Naive thymus-derived CD8-positive, alpha-beta T cell (primary cell): ENCODE data around the gene MSN. TPM values are rescaled to one million over a fixed set of nuclear protein-coding genes. Genes with fewer than 3 reads are reported as not detected.

Experiments
- ATAC-seq, 2 donors: fragments of 150-1000 bp; cut with Tn5 transposase in 1 of 2; sonication (Bioruptor Pico), chemical (Tn5 transposase) in 1 of 2; 1 replicate in 1 of 2; 2 replicates in 1 of 2; pipeline ENCODE4 v1.10.0; 2021; ENCODE audit warnings: mild to moderate bottlenecking in 2 of 2, moderate library complexity in 2 of 2
- POLR2A ChIA-PET: fragments of 350-600 bp; sonication (Branson Sonifier 250); formaldehyde crosslinking; loops from one replicate; lab custom pipeline; 2021; ENCODE audit warnings: antibody characterized with exemption; lab: Charles Lee
- DNase-seq, 10 donors: peaks; one replicate each; pipeline versions ENCODE4 v3.0.0 to v3.0.0-alpha.2; 2020 to 2022
- H3K27ac Mint-ChIP-seq, 10 donors: one replicate each; pipeline ENCODE4 v1.8.0; 2020 to 2022; ENCODE audit warnings: mild to moderate bottlenecking in 10 of 10, mixed read lengths in 10 of 10, moderate library complexity in 4 of 10, inconsistent platforms in 1 of 10
- H3K27me3 Mint-ChIP-seq, 5 donors: one replicate each; pipeline ENCODE4 v1.8.0; 2021 to 2022; ENCODE audit warnings: mixed read lengths in 5 of 5
- H3K36me3 Mint-ChIP-seq, 3 donors: one replicate each; pipeline ENCODE4 v1.8.0; 2020 to 2022; ENCODE audit warnings: mixed read lengths in 3 of 3, mild to moderate bottlenecking in 2 of 3, inconsistent platforms in 1 of 3
- H3K4me1 Mint-ChIP-seq, 4 donors: one replicate each; pipeline ENCODE4 v1.8.0; 2021 to 2022; ENCODE audit warnings: mixed read lengths in 4 of 4
- H3K4me3 Mint-ChIP-seq, 10 donors: one replicate each; pipeline ENCODE4 v1.8.0; 2020 to 2022; ENCODE audit warnings: mild to moderate bottlenecking in 10 of 10, mixed read lengths in 10 of 10, moderate library complexity in 6 of 10, inconsistent platforms in 1 of 10
- H3K9me3 Mint-ChIP-seq, 9 donors: one replicate each; pipeline ENCODE4 v1.8.0; 2020 to 2022; ENCODE audit warnings: mixed read lengths in 9 of 9, mild to moderate bottlenecking in 3 of 9, inconsistent platforms in 1 of 9, moderate library complexity in 1 of 9
- polyA plus RNA-seq, 3 donors: library from polyadenylated mRNA; unstranded; fragments of 300-500 nt; fragmentation: Illumina TruSeq; gene quantifications; one replicate each; pipeline ENCODE4 v1.2.3, GENCODE V29; 2021
- total RNA-seq, 8 experiments: library from RNA in 2 of 8; stranded (reverse) in 2 of 8; gene quantifications; one replicate each; pipeline ENCODE4 v1.2.3 and lab custom pipeline; 2021 to 2026

The MSN gene
- total and polyA plus RNA-seq, 5 experiments from 2014 or later, result 298 to 552 (median 467) TPM

- Mint-ChIP-seq H3K27ac (peak overlapping the region in 9 of 10 donors; percentile 29 to 93 (median 82)), H3K36me3 (peaks cover 0 to 46% (median 13%) of the 10 kb centered on the region in 3 donors), H3K9me3 (no peaks in the 10 kb centered on the region), H3K4me3 (peak overlapping the region; percentile 19 to 79 (median 68)), H3K27me3 (no peaks in the 10 kb centered on the region), H3K4me1 (peaks cover 24 to 95% (median 84%) of the 10 kb centered on the region in 4 donors)
- DNase-seq (no peak), ATAC-seq (no peak)
- POLR2A ChIA-PET, result interaction anchor here (1.6 to 1.9 kb wide), 2 partner anchors 9 to 10 kb away, joined by 4 read pairs; no protein-coding TSS in a partner anchor
Observed at GRCh38 chrX:65677954-65678469, 10.6 kb downstream of the MSN start.

GRCh38 chrX:65679071-65679540, 11.7 kb downstream of the MSN start:
- Mint-ChIP-seq H3K36me3 (peaks cover 0 to 41% (median 13%) of the 10 kb centered on the region in 3 donors), H3K4me1 (peaks cover 20 to 95% (median 80%) of the 10 kb centered on the region in 4 donors), H3K27me3 (no peaks in the 10 kb centered on the region), H3K9me3 (no peaks in the 10 kb centered on the region), H3K4me3 (peak overlapping the region; percentile 41 to 79 (median 66)), H3K27ac (peak overlapping the region; percentile 63 to 93 (median 82))
- POLR2A ChIA-PET, result interaction anchor here (0.7 to 1.9 kb wide), 5 partner anchors 8 to 19 kb away, joined by 3 to 9 read pairs (median 4); partner anchors contain the start of gene MSN
- DNase-seq, result no peak
- no peak for ATAC-seq

DNA sequence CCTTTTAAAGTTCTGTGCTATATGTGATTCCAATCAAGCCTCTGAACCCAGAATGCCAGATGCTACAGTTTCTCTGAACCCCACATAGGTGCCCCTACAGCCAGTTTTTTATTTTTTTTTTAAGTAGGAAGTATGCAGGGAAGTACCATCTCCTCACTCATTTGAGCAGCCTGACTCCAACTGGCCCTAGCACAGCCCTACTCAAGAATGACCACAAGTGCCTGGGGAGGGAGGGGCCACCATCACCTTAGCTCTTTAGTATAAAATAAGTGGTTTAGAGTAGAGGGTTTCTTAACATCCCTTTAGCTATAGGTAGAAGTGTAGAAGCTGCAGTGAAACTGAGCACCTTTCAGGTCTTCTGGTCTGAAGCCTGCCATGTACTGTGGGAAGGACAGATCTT, 14.4 kb downstream of the MSN start:
- peak overlapping the region in 9 of 10 donors; percentile 35 to 93 (median 78) for H3K27ac Mint-ChIP-seq
- POLR2A ChIA-PET, result interaction anchor here (2.0 kb wide), 1 partner anchor 13 kb away, joined by 8 read pairs; no protein-coding TSS in a partner anchor
- ATAC-seq (no peak), DNase-seq (no peak)
- peak overlapping the region; percentile 20 to 80 (median 60) for H3K4me3 Mint-ChIP-seq
- peaks cover 0 to 33% (median 7%) of the 10 kb centered on the region in 3 donors for H3K36me3 Mint-ChIP-seq
- no peaks in the 10 kb centered on the region for H3K9me3 Mint-ChIP-seq
- peaks cover 20 to 96% (median 78%) of the 10 kb centered on the region in 4 donors for H3K4me1 Mint-ChIP-seq
- no peaks in the 10 kb centered on the region for H3K27me3 Mint-ChIP-seq

DNA sequence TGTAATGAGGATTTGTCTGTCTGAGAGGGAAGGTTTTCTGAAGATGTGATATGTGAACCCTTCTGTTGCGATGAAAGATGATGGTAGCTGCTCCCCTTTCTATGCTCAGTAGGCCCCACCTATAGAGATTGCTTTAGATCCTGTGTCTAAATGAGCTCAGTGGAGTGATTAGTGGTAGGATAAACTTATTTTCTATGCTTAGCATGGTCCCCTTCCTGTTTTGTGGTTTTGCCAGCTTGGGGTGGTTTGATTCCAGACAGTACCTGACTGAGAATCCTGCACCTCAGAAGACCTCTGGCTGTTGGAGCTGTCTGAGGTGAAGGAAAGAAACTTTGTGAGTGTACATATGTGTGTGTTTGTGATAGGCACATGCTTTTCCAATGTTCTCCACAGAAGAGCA, 17.7 kb downstream of the MSN start:
- Mint-ChIP-seq H3K4me3 (peak overlapping the region; percentile 52 to 78 (median 66)), H3K4me1 (peaks cover 31 to 95% (median 82%) of the 10 kb centered on the region in 4 donors), H3K9me3 (peaks cover 0 to under 1% (median 0%) of the 10 kb centered on the region in 9 donors), H3K27ac (peak overlapping the region; percentile 68 to 99 (median 86)), H3K36me3 (peaks cover 1 to 28% (median 8%) of the 10 kb centered on the region in 3 donors), H3K27me3 (no peaks in the 10 kb centered on the region)
- POLR2A ChIA-PET, result interaction anchor here (1.0 kb wide), 2 partner anchors 13 to 16 kb away, joined by 4 to 5 read pairs; no protein-coding TSS in a partner anchor
- ATAC-seq (peak; percentile 28 to 46), DNase-seq (no peak)

GRCh38 chrX:65686236-65686635, 18.8 kb downstream of the MSN start:
- peaks cover 0 to 2% (median 0%) of the 10 kb centered on the region in 9 donors for H3K9me3 Mint-ChIP-seq
- H3K27ac Mint-ChIP-seq, result peak overlapping the region; percentile 55 to 99 (median 84)
- no peaks in the 10 kb centered on the region for H3K27me3 Mint-ChIP-seq
- no peak for DNase-seq
- no peak for ATAC-seq
- peaks cover 0 to 28% (median 10%) of the 10 kb centered on the region in 3 donors for H3K36me3 Mint-ChIP-seq
- H3K4me3 Mint-ChIP-seq, result peak overlapping the region; percentile 25 to 81 (median 66)
- POLR2A ChIA-PET, result interaction anchor here (1.0 to 1.1 kb wide), 2 partner anchors 8 to 12 kb away, joined by 3 to 4 read pairs; no protein-coding TSS in a partner anchor
- H3K4me1 Mint-ChIP-seq, result peaks cover 30 to 96% (median 84%) of the 10 kb centered on the region in 4 donors

- no peaks in the 10 kb centered on the region for H3K27me3 Mint-ChIP-seq
- peaks cover 32 to 96% (median 84%) of the 10 kb centered on the region in 4 donors for H3K4me1 Mint-ChIP-seq
- ATAC-seq, result no peak
Observed at GRCh38 chrX:65687367-65687766, 19.9 kb downstream of the MSN start.

DNA sequence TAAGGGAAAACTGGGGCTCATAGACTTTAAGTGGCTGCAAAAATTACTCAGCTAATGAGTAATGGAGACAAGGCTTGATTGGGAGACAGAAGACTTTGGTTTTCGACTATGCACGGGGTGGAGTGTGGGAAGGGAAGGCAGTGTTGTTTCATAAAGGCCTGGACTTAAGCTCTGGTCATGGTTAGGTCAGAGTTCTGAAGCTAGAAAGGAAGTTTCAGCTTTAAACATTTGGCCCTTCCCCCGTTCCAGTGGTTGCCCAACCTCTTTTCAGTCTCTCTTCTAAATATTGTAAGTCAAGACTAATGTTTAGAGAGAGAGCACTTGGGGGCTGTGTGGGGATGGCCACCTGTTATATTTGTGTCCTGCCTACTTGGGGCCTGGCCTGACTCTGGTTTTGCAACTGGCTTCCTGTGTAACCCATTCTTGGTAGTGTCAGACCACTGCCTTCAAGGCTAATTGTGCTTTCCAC, 21.0 kb downstream of the MSN start:
- POLR2A ChIA-PET, result interaction anchor here (2.1 kb wide), 1 partner anchor 10 kb away, joined by 9 read pairs; no protein-coding TSS in a partner anchor
- ATAC-seq (no peak), DNase-seq (no peak)
- H3K27ac Mint-ChIP-seq, result peak overlapping the region; percentile 66 to 99 (median 89)
- H3K4me3 Mint-ChIP-seq, result peak overlapping the region in 9 of 10 donors; percentile 54 to 78 (median 73)
- peaks cover 0 to 30% (median 10%) of the 10 kb centered on the region in 3 donors for H3K36me3 Mint-ChIP-seq
- peaks cover 0 to 2% (median 0%) of the 10 kb centered on the region in 9 donors for H3K9me3 Mint-ChIP-seq
- H3K27me3 Mint-ChIP-seq, result no peaks in the 10 kb centered on the region
- H3K4me1 Mint-ChIP-seq, result peaks cover 35 to 96% (median 83%) of the 10 kb centered on the region in 4 donors

More at GRCh38 chrX:65687367-65687766, 19.9 kb downstream of the MSN start:
- Mint-ChIP-seq H3K36me3 (peaks cover 0 to 29% (median 10%) of the 10 kb centered on the region in 3 donors), H3K9me3 (peaks cover 0 to 2% (median 0%) of the 10 kb centered on the region in 9 donors), H3K27ac (peak overlapping the region; percentile 55 to 99 (median 84)), H3K4me3 (peak overlapping the region in 9 of 10 donors; percentile 39 to 81 (median 65))
- DNase-seq, result no peak
- POLR2A ChIA-PET, result interaction anchor here (1.0 to 2.1 kb wide), 2 partner anchors 9 to 11 kb away, joined by 4 to 9 read pairs; no protein-coding TSS in a partner anchor

DNA sequence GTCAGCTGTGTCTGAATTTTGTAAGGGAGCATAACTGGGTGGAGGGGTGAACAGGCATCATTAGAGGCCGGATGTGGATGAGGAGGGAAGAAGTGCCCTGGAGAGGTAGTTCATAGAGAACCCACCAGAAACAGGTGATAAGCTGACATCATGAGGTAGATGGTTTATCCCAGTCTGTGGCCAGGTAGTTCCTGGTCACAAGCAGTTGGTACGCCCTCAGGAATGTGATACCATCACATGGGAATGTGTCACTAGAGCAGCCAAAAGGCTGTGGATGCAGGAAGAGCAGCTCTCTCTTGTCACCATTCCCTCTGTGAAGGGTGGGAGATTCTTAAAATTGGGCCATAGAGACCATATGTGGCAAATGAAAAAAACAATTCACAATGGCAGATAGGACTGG, 21.9 kb downstream of the MSN start:
- H3K9me3 Mint-ChIP-seq, result peaks cover 0 to 2% (median 0%) of the 10 kb centered on the region in 9 donors
- H3K36me3 Mint-ChIP-seq, result peaks cover 0 to 32% (median 10%) of the 10 kb centered on the region in 3 donors
- peak overlapping the region; percentile 8 to 78 (median 66) for H3K4me3 Mint-ChIP-seq
- no peak for ATAC-seq
- H3K4me1 Mint-ChIP-seq, result peaks cover 35 to 96% (median 86%) of the 10 kb centered on the region in 4 donors
- peak overlapping the region; percentile 66 to 99 (median 89) for H3K27ac Mint-ChIP-seq
- POLR2A ChIA-PET, result interaction anchor here (0.9 to 1.4 kb wide), 3 partner anchors 13 to 88 kb away, joined by 3 to 4 read pairs (median 4); no protein-coding TSS in a partner anchor
- DNase-seq, result no peak
- H3K27me3 Mint-ChIP-seq, result no peaks in the 10 kb centered on the region

- POLR2A ChIA-PET, result interaction anchor here (0.9 to 1.4 kb wide), 3 partner anchors 12 to 89 kb away, joined by 3 to 4 read pairs (median 4); no protein-coding TSS in a partner anchor
- Mint-ChIP-seq H3K4me3 (peak overlapping the region in 9 of 10 donors; percentile 52 to 80 (median 71)), H3K27me3 (no peaks in the 10 kb centered on the region), H3K4me1 (peaks cover 38 to 98% (median 87%) of the 10 kb centered on the region in 4 donors), H3K36me3 (peaks cover 0 to 26% (median 10%) of the 10 kb centered on the region in 3 donors), H3K9me3 (peaks cover 0 to 2% (median 0%) of the 10 kb centered on the region in 9 donors), H3K27ac (peak overlapping the region; percentile 84 to 99 (median 92))
- DNase-seq (no peak), ATAC-seq (no peak)
Observed at GRCh38 chrX:65690057-65690855, 22.8 kb downstream of the MSN start.

- POLR2A ChIA-PET, result interaction anchor here (1.0 to 3.4 kb wide), 6 partner anchors 8 to 100 kb away, joined by 4 to 30 read pairs (median 8); no protein-coding TSS in a partner anchor
Observed at GRCh38 chrX:65695849-65696449, 28.5 kb downstream of the MSN start.

DNA sequence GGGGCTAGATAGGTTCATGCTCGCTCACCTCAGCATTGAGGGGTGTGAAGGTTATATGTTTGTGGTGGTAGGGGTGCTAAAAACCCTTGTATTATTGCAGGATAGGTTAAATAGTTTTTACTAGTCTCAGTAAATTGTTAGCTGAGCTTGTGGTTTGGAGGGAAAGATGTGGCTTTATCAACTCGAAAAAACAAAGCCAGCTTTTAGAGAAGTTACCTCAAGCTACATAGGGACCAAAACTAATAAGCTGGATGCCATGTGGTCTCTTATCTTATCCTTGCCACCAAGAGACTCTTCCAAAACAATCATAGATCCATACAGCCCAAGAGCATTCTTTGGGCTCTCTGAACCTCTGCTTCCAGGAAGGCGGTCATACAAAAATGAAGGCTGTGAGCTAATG, 29.2 kb downstream of the MSN start:
- ATAC-seq (no peak), DNase-seq (peak in 1 of 10 donors; percentile 28)
- Mint-ChIP-seq H3K27me3 (no peaks in the 10 kb centered on the region), H3K4me1 (peaks cover 34 to 98% (median 85%) of the 10 kb centered on the region in 4 donors), H3K36me3 (peaks cover 0 to 12% (median 0%) of the 10 kb centered on the region in 3 donors), H3K27ac (peak overlapping the region; percentile 91 to 99 (median 96)), H3K4me3 (peak overlapping the region; percentile 70 to 90 (median 80)), H3K9me3 (no peaks in the 10 kb centered on the region)
- POLR2A ChIA-PET, result interaction anchor here (1.0 to 3.4 kb wide), 4 partner anchors 25 to 100 kb away, joined by 4 to 30 read pairs (median 19); no protein-coding TSS in a partner anchor

More at GRCh38 chrX:65695849-65696449, 28.5 kb downstream of the MSN start:
- H3K27me3 Mint-ChIP-seq, result no peaks in the 10 kb centered on the region
- H3K27ac Mint-ChIP-seq, result peak overlapping the region; percentile 91 to 99 (median 96)
- no peak for ATAC-seq
- peaks cover 31 to 98% (median 84%) of the 10 kb centered on the region in 4 donors for H3K4me1 Mint-ChIP-seq
- H3K9me3 Mint-ChIP-seq, result no peaks in the 10 kb centered on the region
- H3K4me3 Mint-ChIP-seq, result peak overlapping the region; percentile 70 to 90 (median 80)
- peaks cover 0 to 14% (median 0%) of the 10 kb centered on the region in 3 donors for H3K36me3 Mint-ChIP-seq
- DNase-seq, result peak in 1 of 10 donors; percentile 11
